Right lobe of liver (tissue), 4 donors: ENCODE results near the gene FOSL2.

ENCODE experiments used
- POLR2A ChIP-seq: fragments of 450-650 bp; IDR thresholded peaks from one replicate; pipeline ENCODE4 v1.6.1; 2017; ENCODE audit warnings: antibody characterized with exemption, mild to moderate bottlenecking
- TF ChIP-seq, protein P1 (sequence below), 4 donors: fragments of 200-600 bp in 3 of 4; fragments of 450-650 bp in 1 of 4; IDR thresholded peaks; one replicate each; pipeline versions ENCODE4 v1.5.1 to v1.8.0; 2016 to 2022; ENCODE audit warnings: antibody characterized with exemption in 4 of 4, mild to moderate bottlenecking in 2 of 4
- donor health status: DM: no; HTN: no; CAD: no.
- donor health status: DM: no; HTN: no; CAD: no.
- donor health status: DM: no; HTN: yes; CAD: no.

DNA sequence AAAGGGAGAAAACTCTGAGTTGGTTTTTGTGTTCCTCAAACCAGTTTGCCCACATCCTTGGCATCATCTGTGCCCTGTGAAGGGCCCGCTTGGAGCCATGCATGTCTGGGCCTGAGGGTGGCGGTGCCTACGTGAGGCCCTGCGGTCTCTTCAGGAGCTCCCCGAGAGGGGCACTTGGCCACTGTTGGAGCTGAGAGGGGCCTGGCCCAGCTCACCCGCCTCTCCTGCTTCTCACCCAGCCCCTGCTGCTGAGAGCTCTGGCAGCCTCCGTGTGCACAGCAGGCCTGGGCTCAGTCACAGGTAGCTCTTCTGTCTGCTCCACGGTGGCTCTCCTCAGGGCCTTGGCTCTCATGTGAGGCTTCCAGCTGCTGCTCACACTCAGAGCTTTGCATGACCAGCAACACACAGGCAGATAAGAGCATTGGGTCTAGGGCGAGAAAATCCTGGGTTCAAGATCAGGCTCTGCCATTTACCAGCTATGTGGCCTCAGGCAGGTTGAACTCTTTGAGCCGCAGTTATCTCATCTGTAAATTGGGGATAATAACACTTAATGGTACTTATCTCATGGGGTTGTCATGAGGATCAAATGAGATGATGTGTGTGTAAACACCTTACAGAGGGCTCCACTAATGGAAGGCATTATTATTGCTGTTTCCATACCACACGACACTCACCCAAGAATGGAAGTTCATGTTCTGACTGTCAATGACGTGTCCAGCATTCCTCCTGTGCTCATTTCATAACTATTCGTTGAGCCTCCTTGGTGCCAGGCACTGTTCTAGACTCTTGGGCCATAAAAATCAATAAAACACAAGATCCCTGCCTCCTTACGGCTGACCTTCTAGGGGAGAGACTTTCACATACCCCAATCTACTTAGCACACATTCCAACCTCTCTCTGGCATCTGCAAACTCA is 61.6 kb downstream of the FOSL2 start:
- TF ChIP-seq POLR2A = no peak
- TF ChIP-seq, protein P1, sequence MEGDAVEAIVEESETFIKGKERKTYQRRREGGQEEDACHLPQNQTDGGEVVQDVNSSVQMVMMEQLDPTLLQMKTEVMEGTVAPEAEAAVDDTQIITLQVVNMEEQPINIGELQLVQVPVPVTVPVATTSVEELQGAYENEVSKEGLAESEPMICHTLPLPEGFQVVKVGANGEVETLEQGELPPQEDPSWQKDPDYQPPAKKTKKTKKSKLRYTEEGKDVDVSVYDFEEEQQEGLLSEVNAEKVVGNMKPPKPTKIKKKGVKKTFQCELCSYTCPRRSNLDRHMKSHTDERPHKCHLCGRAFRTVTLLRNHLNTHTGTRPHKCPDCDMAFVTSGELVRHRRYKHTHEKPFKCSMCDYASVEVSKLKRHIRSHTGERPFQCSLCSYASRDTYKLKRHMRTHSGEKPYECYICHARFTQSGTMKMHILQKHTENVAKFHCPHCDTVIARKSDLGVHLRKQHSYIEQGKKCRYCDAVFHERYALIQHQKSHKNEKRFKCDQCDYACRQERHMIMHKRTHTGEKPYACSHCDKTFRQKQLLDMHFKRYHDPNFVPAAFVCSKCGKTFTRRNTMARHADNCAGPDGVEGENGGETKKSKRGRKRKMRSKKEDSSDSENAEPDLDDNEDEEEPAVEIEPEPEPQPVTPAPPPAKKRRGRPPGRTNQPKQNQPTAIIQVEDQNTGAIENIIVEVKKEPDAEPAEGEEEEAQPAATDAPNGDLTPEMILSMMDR (IDR thresholded peaks at IDR 0.05) = no peak
